Peyer's patch (tissue), 4 donors: ENCODE measurements around the gene CCDC185. TPM values are rescaled to one million over a fixed set of nuclear protein-coding genes. Genes with fewer than 3 reads are reported as not detected.

ENCODE experiments used
- DNase-seq, 3 donors: peaks; one replicate each; pipeline ENCODE4 v3.0.0-alpha.2; 2017 to 2019
- H3K27ac ChIP-seq, 4 donors: fragments of 200-600 bp; sonication (generic); one replicate each; pipeline ENCODE4 v1.5.1; 2016 to 2019
- H3K27me3 ChIP-seq, 2 donors: fragments of 200-600 bp; sonication (generic); one replicate each; pipeline ENCODE4 v1.5.1; 2019
- H3K36me3 ChIP-seq, 3 donors: fragments of 200-600 bp; sonication (generic); one replicate each; pipeline ENCODE4 v1.5.1; 2016 to 2019
- H3K4me1 ChIP-seq, 4 donors: fragments of 200-600 bp; sonication (generic); one replicate each; pipeline ENCODE4 v1.5.1; 2016 to 2019
- H3K4me3 ChIP-seq, 4 donors: fragments of 200-600 bp; sonication (generic); 1 replicate in 3 of 4; 2 replicates in 1 of 4; pipeline ENCODE4 v1.5.1; 2016 to 2019; ENCODE audit warnings: mild to moderate bottlenecking in 1 of 4
- H3K9me3 ChIP-seq, 4 donors: fragments of 200-600 bp; sonication (generic); one replicate each; pipeline ENCODE4 v1.5.1; 2016 to 2019; ENCODE audit warnings: mild to moderate bottlenecking in 1 of 4
- POLR2A ChIP-seq, 2 donors: fragments of 450-650 bp; IDR thresholded peaks; one replicate each; pipeline ENCODE4 v1.5.1; 2017; ENCODE audit warnings: antibody characterized with exemption in 2 of 2, mild to moderate bottlenecking in 2 of 2, moderate library complexity in 2 of 2
- total RNA-seq, 4 donors: library from RNA; depleted of rRNA; stranded (reverse); fragments of >200 nt; gene quantifications; one replicate each; pipeline ENCODE4 v1.1.0, GENCODE V29; 2016
- TF ChIP-seq, protein P1 (sequence below), 6 experiments: fragments of 450-650 bp in 4 of 6; fragments of 200-600 bp in 2 of 6; sonication (generic) in 1 of 6; IDR thresholded peaks; one replicate each; pipeline ENCODE4 v1.5.1; 2017 to 2019; ENCODE audit warnings: antibody characterized with exemption in 6 of 6, mild to moderate bottlenecking in 3 of 6, moderate library complexity in 1 of 6

Gene CCDC185
- total RNA-seq, 4 donors from 2014 or later = not detected

DNA sequence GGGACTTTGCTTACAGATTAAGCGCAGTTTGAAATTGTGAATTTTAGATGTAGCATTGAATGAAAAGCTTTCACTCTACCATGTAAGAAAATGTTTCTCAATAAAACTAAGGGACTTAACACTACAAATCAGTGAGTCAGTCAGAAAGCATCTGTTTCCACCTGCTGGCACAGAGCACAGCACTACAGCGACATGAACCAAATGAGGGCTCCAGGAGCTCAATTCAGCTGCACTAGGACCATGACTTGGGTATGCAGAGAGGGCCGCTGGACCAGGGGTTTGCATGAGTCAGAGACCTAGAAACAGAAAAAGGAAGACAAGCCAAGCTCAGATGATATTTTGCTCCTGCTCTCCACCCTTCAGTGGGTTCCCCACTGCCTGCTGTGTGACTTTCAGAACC, 34.4 kb upstream of the CCDC185 start:
- no peak for TF ChIP-seq POLR2A (IDR thresholded peaks at IDR 0.05)
- TF ChIP-seq, protein P1, sequence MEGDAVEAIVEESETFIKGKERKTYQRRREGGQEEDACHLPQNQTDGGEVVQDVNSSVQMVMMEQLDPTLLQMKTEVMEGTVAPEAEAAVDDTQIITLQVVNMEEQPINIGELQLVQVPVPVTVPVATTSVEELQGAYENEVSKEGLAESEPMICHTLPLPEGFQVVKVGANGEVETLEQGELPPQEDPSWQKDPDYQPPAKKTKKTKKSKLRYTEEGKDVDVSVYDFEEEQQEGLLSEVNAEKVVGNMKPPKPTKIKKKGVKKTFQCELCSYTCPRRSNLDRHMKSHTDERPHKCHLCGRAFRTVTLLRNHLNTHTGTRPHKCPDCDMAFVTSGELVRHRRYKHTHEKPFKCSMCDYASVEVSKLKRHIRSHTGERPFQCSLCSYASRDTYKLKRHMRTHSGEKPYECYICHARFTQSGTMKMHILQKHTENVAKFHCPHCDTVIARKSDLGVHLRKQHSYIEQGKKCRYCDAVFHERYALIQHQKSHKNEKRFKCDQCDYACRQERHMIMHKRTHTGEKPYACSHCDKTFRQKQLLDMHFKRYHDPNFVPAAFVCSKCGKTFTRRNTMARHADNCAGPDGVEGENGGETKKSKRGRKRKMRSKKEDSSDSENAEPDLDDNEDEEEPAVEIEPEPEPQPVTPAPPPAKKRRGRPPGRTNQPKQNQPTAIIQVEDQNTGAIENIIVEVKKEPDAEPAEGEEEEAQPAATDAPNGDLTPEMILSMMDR (IDR thresholded peaks at IDR 0.05) = no peak
- no peak overlapping the region for H3K27ac ChIP-seq
- H3K9me3 ChIP-seq = no peaks in the 10 kb centered on the region
- peaks cover 0 to 10% (median 3%) of the 10 kb centered on the region in 4 donors for H3K4me1 ChIP-seq
- no peak overlapping the region for H3K4me3 ChIP-seq
- DNase-seq = no peak
- no peaks in the 10 kb centered on the region for H3K36me3 ChIP-seq
- no peaks in the 10 kb centered on the region for H3K27me3 ChIP-seq

DNA sequence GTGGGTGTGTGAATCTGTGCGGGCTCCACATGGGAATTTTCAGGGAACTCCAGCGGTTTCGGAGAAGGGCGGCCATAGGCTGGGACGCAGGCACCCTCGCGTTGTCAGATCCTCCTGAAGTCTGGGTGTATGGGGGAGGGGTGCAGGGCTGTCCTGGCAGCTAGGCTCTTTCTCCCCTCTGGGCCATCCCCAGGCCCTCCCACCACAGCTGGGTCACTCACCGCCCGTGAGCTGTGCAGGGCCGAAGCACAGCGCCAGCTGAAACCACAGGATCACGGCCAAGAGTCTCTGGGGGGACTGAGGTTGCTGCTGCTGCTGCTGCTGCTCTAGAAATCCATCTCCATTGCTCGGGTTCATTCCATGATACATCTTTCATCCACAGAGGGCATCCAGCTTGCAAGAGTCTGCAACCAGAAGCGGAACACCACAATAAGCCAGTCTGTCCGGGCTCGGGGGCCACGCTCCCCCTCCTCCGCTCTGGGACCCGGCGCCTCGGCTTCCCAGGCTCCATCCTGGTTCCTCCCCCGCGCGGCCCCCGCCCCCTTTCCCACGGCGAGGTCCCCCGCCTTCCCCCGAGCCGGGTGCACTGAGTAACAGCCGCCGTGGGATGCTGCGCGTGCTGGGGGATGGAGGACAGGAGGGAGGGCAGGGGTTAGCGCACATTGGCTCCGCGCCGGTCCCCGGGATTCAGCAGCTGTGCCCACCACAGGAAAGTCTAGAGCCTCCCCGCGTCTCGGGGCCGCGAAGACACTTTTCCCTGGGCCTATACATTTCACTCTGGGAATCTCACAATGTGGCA, 30.0 kb upstream of the CCDC185 start:
- Histone ChIP-seq H3K4me3 (peak overlapping the region; percentile 25 to 57 (median 51)), H3K36me3 (no peaks in the 10 kb centered on the region), H3K9me3 (no peaks in the 10 kb centered on the region), H3K27me3 (peaks cover 0 to 8% of the 10 kb centered on the region in 2 donors), H3K27ac (no peak overlapping the region), H3K4me1 (peaks cover 0 to 20% (median 7%) of the 10 kb centered on the region in 4 donors)
- no peak for TF ChIP-seq POLR2A (IDR thresholded peaks at IDR 0.05)
- TF ChIP-seq, protein P1 (IDR thresholded peaks at IDR 0.05) = no peak
- DNase-seq = no peak

DNA sequence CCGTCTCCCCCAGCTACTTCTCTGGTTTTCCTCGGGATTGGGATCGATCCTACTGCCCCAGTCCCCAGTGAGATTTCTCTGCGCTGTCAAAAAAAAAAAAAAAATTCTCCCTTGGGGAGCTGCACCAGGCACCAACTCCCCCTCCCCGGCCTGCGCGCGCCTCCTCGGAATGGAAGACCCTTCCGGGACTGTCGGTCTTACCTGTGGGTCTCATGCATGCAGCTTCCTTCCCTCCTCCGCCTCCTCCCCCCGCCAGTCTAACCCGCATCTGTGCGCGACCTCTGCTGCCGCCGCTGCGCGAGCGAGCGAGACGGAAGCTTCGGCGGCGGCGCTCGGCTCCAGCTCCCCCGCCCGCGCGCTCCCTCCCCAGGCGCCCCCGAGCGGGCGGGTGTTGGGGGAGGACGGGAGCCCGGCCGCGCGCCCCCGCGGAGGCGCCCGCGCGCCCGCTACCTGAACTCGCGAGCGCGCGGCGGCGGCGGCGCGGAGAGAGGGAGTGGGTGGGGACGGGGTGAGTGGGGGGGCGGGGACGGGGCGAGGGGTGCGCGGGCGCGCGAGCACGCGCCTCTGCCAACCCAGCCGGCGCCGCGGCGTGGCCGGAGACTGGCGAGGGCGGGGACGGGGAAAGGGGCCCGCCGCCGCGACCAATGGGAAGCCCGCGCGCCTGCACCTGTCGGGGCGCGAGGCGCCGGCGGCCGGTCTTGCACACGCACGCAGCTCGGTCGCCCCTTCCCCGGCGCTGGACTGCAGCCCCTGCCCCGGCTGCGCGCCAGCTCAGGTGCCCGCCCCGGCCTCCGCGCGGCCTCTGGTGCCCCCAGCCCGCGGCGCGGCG, 29.1 kb upstream of the CCDC185 start, which contains the start of gene SUSD4:
TSS of gene SUSD4 (minus strand) at position 321 of the 829 bp plus-strand sequence. CDS start 751 bp downstream, outside the sequence.
- H3K36me3 ChIP-seq = no peaks in the 10 kb centered on the region
- H3K4me3 ChIP-seq = peak within 1 kb of the TSS; percentile 25 to 57 (median 51)
- no peaks in the 10 kb centered on the region for H3K9me3 ChIP-seq
- peak; percentile 21 to 64 (median 61) for DNase-seq
- no peak for TF ChIP-seq POLR2A (IDR thresholded peaks at IDR 0.05)
- TF ChIP-seq, protein P1 (IDR thresholded peaks at IDR 0.05) = no peak
- no peak within 1 kb of the TSS for H3K27ac ChIP-seq
- H3K4me1 ChIP-seq = peaks cover 0 to 20% (median 7%) of the 10 kb centered on the region in 4 donors
- peaks cover 0 to 8% of the 10 kb centered on the region in 2 donors for H3K27me3 ChIP-seq

DNA sequence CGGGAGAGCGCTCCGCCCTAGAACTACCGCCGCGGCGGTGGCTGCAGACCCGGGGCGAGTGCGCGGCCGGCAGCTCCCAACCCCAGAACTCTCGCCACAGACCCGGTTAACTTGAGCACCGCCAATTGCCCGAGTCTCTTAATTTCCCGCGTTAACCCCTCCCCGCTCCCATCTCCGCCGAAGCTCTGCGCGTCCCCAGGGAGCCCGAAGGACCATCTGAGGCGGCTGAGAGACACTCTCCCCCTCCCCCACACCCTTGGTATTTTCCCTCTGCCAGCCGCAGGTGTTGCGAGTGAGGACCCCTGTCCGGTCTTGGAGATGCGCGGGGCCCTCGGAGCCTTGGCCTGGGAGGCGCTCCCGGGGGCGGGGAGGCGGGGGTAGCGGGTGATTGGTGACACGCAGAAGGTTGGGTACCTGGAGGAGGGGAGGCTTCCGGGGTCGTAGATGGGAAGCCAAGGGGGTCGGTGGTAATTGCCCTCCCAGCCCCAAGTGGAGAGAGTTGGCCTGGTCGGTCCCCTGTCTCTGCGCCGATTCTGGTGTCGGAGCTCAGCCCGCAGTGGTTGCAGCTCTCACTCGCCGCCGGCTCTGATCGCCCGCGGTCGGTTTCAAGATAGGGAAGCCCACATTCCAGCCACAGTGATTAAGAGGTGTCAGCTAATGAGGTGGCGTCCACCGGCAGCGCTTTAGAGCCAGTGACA, 28.4 kb upstream of the CCDC185 start:
- Histone ChIP-seq H3K9me3 (no peaks in the 10 kb centered on the region), H3K36me3 (no peaks in the 10 kb centered on the region), H3K27me3 (peaks cover 0 to 8% of the 10 kb centered on the region in 2 donors), H3K27ac (no peak overlapping the region), H3K4me3 (peak overlapping the region; percentile 25 to 57 (median 51)), H3K4me1 (peaks cover 0 to 20% (median 7%) of the 10 kb centered on the region in 4 donors)
- TF ChIP-seq, protein P1 (IDR thresholded peaks at IDR 0.05) = no peak
- TF ChIP-seq POLR2A (IDR thresholded peaks at IDR 0.05) = no peak
- no peak for DNase-seq

DNA sequence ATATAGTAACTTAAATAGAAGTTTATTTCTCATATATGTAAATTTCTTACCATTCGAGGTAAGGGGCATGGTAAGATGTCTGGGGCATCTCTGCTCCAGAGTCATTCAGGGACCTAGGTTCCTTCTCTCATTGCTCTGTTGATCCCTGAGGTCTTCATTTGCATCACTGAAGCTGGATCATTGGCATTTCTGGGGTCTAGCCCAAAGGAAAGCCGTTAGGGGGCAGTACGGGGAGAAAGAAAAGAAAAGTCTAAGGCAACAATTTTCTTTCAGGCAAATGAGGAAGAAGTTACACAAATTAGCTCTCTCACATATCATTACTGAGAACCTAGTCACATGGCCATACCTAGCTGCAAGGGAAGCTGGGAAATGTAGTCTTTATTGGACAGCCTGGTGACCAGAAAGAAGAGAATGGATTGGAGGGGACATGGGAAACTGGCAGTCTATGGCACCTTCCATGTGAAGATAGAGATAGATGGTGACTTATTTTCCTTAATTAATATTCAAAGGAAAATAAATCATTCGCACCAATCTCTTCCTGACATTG, 19.1 kb upstream of the CCDC185 start:
- DNase-seq = no peak
- Histone ChIP-seq H3K9me3 (no peaks in the 10 kb centered on the region), H3K27ac (no peak overlapping the region), H3K4me1 (no peaks in the 10 kb centered on the region), H3K4me3 (no peak overlapping the region), H3K36me3 (no peaks in the 10 kb centered on the region), H3K27me3 (no peaks in the 10 kb centered on the region)
- TF ChIP-seq, protein P1 (IDR thresholded peaks at IDR 0.05) = no peak
- no peak for TF ChIP-seq POLR2A (IDR thresholded peaks at IDR 0.05)
